Ishikawa (cell line): Measurements from ENCODE around the gene MIEN1.

Source experiments
- CEBPB ChIP-seq: IDR thresholded peaks from 2 replicates; pipeline ENCODE4 v1.6.1; 2012
- EP300 ChIP-seq: IDR thresholded peaks from 2 replicates; pipeline ENCODE4 v1.6.1; 2012; ENCODE audit warnings: borderline replicate concordance
- FOXM1 ChIP-seq: IDR thresholded peaks from 2 replicates; pipeline ENCODE4 v1.6.1; 2012; ENCODE audit warnings: low read depth, borderline replicate concordance
- NFIC ChIP-seq: IDR thresholded peaks from 2 replicates; pipeline ENCODE4 v1.6.1; 2012
- RAD21 ChIP-seq: IDR thresholded peaks from 2 replicates; pipeline ENCODE4 v1.6.1; 2012; ENCODE audit warnings: low read depth
- TAF1 ChIP-seq: IDR thresholded peaks from 2 replicates; pipeline ENCODE4 v1.6.1; 2012; ENCODE audit warnings: low read depth, mild to moderate bottlenecking
- TCF12 ChIP-seq: IDR thresholded peaks from 2 replicates; pipeline ENCODE4 v1.6.1; 2012; ENCODE audit warnings: low read depth
- YY1 ChIP-seq: IDR thresholded peaks from 2 replicates; pipeline ENCODE4 v1.6.1; 2012; ENCODE audit warnings: low read depth
- TF ChIP-seq, protein P1 (sequence below): IDR thresholded peaks from 2 replicates; pipeline ENCODE4 v1.6.1; 2012
- TF ChIP-seq, protein P2 (sequence below): IDR thresholded peaks from 2 replicates; pipeline ENCODE4 v1.6.1; 2012
- TF ChIP-seq, protein P3 (sequence below): IDR thresholded peaks from 2 replicates; pipeline ENCODE4 v1.6.1; 2012; ENCODE audit warnings: low read depth, mild to moderate bottlenecking

DNA sequence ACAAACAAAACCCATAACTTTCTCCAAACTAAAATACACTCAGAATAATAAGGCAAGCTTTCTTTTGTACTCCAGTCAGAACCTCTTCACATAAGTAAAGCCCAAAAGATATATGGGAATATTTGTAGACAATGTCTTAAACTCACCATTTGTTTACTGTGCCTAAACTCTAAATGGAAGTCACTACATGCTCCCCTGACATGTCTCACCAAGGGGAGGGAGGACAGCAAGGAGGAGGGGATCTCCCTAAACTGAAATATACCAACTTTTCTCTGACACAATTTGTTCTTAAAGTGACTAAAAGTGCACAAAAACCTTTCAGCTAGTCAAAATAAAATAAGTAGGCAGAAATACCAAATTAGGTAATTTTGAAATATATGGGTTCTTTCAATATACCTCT, 45.9 kb upstream of the MIEN1 start:
- TF ChIP-seq NFIC, result no peak
- TF ChIP-seq TAF1, result no peak
- no peak for TF ChIP-seq FOXM1
- TF ChIP-seq CEBPB, result no peak
- TF ChIP-seq RAD21, result no peak
- TF ChIP-seq, protein P1, sequence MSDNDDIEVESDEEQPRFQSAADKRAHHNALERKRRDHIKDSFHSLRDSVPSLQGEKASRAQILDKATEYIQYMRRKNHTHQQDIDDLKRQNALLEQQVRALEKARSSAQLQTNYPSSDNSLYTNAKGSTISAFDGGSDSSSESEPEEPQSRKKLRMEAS, result no peak
- TF ChIP-seq, protein P2, sequence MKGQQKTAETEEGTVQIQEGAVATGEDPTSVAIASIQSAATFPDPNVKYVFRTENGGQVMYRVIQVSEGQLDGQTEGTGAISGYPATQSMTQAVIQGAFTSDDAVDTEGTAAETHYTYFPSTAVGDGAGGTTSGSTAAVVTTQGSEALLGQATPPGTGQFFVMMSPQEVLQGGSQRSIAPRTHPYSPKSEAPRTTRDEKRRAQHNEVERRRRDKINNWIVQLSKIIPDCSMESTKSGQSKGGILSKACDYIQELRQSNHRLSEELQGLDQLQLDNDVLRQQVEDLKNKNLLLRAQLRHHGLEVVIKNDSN, result no peak
- TF ChIP-seq EP300, result no peak
- TF ChIP-seq YY1, result no peak
- TF ChIP-seq, protein P3, sequence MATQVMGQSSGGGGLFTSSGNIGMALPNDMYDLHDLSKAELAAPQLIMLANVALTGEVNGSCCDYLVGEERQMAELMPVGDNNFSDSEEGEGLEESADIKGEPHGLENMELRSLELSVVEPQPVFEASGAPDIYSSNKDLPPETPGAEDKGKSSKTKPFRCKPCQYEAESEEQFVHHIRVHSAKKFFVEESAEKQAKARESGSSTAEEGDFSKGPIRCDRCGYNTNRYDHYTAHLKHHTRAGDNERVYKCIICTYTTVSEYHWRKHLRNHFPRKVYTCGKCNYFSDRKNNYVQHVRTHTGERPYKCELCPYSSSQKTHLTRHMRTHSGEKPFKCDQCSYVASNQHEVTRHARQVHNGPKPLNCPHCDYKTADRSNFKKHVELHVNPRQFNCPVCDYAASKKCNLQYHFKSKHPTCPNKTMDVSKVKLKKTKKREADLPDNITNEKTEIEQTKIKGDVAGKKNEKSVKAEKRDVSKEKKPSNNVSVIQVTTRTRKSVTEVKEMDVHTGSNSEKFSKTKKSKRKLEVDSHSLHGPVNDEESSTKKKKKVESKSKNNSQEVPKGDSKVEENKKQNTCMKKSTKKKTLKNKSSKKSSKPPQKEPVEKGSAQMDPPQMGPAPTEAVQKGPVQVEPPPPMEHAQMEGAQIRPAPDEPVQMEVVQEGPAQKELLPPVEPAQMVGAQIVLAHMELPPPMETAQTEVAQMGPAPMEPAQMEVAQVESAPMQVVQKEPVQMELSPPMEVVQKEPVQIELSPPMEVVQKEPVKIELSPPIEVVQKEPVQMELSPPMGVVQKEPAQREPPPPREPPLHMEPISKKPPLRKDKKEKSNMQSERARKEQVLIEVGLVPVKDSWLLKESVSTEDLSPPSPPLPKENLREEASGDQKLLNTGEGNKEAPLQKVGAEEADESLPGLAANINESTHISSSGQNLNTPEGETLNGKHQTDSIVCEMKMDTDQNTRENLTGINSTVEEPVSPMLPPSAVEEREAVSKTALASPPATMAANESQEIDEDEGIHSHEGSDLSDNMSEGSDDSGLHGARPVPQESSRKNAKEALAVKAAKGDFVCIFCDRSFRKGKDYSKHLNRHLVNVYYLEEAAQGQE, result no peak
- no peak for TF ChIP-seq TCF12
